Hair follicle dermal papilla cell (primary cell): Measurements from ENCODE around the gene ERBB2. TPM values are rescaled to one million over a fixed set of nuclear protein-coding genes. Genes with fewer than 3 reads are reported as not detected.

Experiments used
- small RNA-seq: library from RNA; depleted of rRNA; stranded (forward); fragments of <200 nt; gene quantifications from one replicate; pipeline ENCODE3, GENCODE V24; 2012
- total RNA-seq: library from RNA; depleted of rRNA; stranded (reverse); fragments of >200 nt; gene quantifications from 2 replicates; pipeline ENCODE4 v1.2.3, GENCODE V29; 2012

Gene ERBB2
- total RNA-seq = 49.1 and 56.8 TPM in 2 replicates

GRCh38 chr17:39699818-39700147 is at the start of gene ERBB2:
TSS of gene ERBB2 (plus strand) at chr17:39700064. CDS start at chr17:39700239, 175 bp downstream.

GRCh38 chr17:39664581-39665561 is 35.0 kb upstream of the ERBB2 start, which contains the start of gene TCAP:
TSS of gene TCAP (plus strand) at chr17:39665349. CDS start at chr17:39665360, 11 bp downstream.

GRCh38 chr17:39667945-39668924 is 31.6 kb upstream of the ERBB2 start, which contains the start of gene PNMT:
TSS of gene PNMT (plus strand) at chr17:39668453. CDS start at chr17:39668476, 23 bp downstream.

GRCh38 chr17:39687546-39688474 is 12.1 kb upstream of the ERBB2 start, which contains the start of gene PGAP3:
TSS of gene PGAP3 (minus strand) at chr17:39688057. CDS start at chr17:39688014, 43 bp downstream.

GRCh38 chr17:39730095-39730921 is 30.4 kb downstream of the ERBB2 start, which contains the start of gene MIEN1:
TSS of gene MIEN1 (minus strand) at chr17:39730532. CDS start at chr17:39730495, 37 bp downstream.

GRCh38 chr17:39737760-39738567 is 38.1 kb downstream of the ERBB2 start, which contains the start of gene GRB7:
TSS of gene GRB7 (plus strand) at chr17:39737938. CDS start at chr17:39742302, 4,364 bp downstream.

Small RNAs within 50 kb of the gene (small RNA-seq; reads per million reads assigned to genes)
- not detected for gene MIR4728

Other genes starting within 250 kb of the ERBB2 start
- 27.7 and 32.8 TPM in 2 replicates for gene MED1, start 248.8 kb upstream of the ERBB2 start, total RNA-seq
- gene CDK12, start 238.6 kb upstream of the ERBB2 start, total RNA-seq = 50.0 and 50.9 TPM in 2 replicates
- not detected in 2 replicates for gene NEUROD2, start 92.1 kb upstream of the ERBB2 start, total RNA-seq
- gene PPP1R1B, start 73.1 kb upstream of the ERBB2 start, total RNA-seq = not detected in 2 replicates
- 21.5 and 29.5 TPM in 2 replicates for gene STARD3, start 62.9 kb upstream of the ERBB2 start, total RNA-seq
- gene TCAP, start 34.7 kb upstream of the ERBB2 start, total RNA-seq = 0.36 and 0.49 TPM in 2 replicates
- not detected in 2 replicates for gene PNMT, start 31.6 kb upstream of the ERBB2 start, total RNA-seq
- 14.9 and 17.1 TPM in 2 replicates for gene PGAP3, start 12.0 kb upstream of the ERBB2 start, total RNA-seq
- gene MIEN1, start 30.5 kb downstream of the ERBB2 start, total RNA-seq = 16.2 and 22.3 TPM in 2 replicates
- gene GRB7, start 37.9 kb downstream of the ERBB2 start, total RNA-seq = 0.16 TPM in 1 of 2 replicates, not detected in the other
- not detected in 2 replicates for gene IKZF3, start 164.2 kb downstream of the ERBB2 start, total RNA-seq
- not detected in 2 replicates for gene ZPBP2, start 168.1 kb downstream of the ERBB2 start, total RNA-seq
- gene GSDMB, start 218.6 kb downstream of the ERBB2 start, total RNA-seq = 3.5 and 3.6 TPM in 2 replicates
- 39.1 and 44.0 TPM in 2 replicates for gene ORMDL3, start 227.5 kb downstream of the ERBB2 start, total RNA-seq
- gene LRRC3C, start 227.7 kb downstream of the ERBB2 start, total RNA-seq = not detected in 2 replicates